Transverse colon (tissue), 4 donors: ENCODE results near the gene WNT5A. TPM values are rescaled to one million over a fixed set of nuclear protein-coding genes. Genes with fewer than 3 reads are reported as not detected.
"Not testable (repeated sequence)": the region's sequence is repeated elsewhere in the genome, so short reads cannot be mapped to it uniquely, and the experiment has no call there.

Experiments used
- DNase-seq: peaks from one replicate; pipeline ENCODE4 v3.0.0-alpha.2; 2019
- H3K27ac ChIP-seq, 4 donors: fragments of 200-600 bp; sonication (generic); 2 replicates each; pipeline ENCODE4 v1.5.1; 2016 to 2018; ENCODE audit warnings: inconsistent platforms in 4 of 4
- H3K27me3 ChIP-seq: fragments of 200-600 bp; sonication (generic); 2 replicates; pipeline ENCODE4 v1.5.1; 2017; ENCODE audit warnings: inconsistent platforms
- H3K36me3 ChIP-seq, 4 donors: fragments of 200-600 bp; sonication (generic); 2 replicates each; pipeline ENCODE4 v1.5.1; 2017 to 2019; ENCODE audit warnings: inconsistent platforms in 4 of 4
- H3K4me1 ChIP-seq, 4 donors: fragments of 200-600 bp; sonication (generic); 2 replicates each; pipeline ENCODE4 v1.5.1; 2017 to 2020; ENCODE audit warnings: inconsistent platforms in 4 of 4
- H3K4me3 ChIP-seq, 4 donors: fragments of 200-600 bp; sonication (generic); 1 replicate in 1 of 4; 2 replicates in 3 of 4; pipeline versions ENCODE4 v1.5.1 to v1.6.1; 2017 to 2019; ENCODE audit warnings: inconsistent platforms in 4 of 4
- H3K9me3 ChIP-seq, 2 donors: fragments of 200-600 bp; sonication (generic); 2 replicates each; pipeline ENCODE4 v1.5.1; 2017 to 2019; ENCODE audit warnings: inconsistent platforms in 2 of 2
- CTCF ChIP-seq, 5 experiments: fragments of 200-600 bp in 3 of 5; fragments of 450-650 bp in 2 of 5; sonication (generic) in 3 of 5; IDR thresholded peaks; 1 replicate in 2 of 5; 2 replicates in 3 of 5; pipeline ENCODE4 v1.5.1; 2016 to 2017; ENCODE audit warnings: antibody characterized with exemption in 5 of 5, inconsistent platforms in 3 of 5, mild to moderate bottlenecking in 2 of 5, moderate library complexity in 1 of 5
- EP300 ChIP-seq: sonication (generic); formaldehyde crosslinking; IDR thresholded peaks from one replicate; pipeline ENCODE4 v1.6.1; 2017; ENCODE audit warnings: antibody characterized with exemption, low read depth
- POLR2A ChIP-seq: fragments of 450-650 bp; IDR thresholded peaks from one replicate; pipeline ENCODE4 v1.6.1; 2016; ENCODE audit warnings: antibody characterized with exemption, mild to moderate bottlenecking, moderate library complexity
- POLR2AphosphoS5 ChIP-seq, 3 donors: sonication (generic); formaldehyde crosslinking; IDR thresholded peaks; one replicate each; pipeline ENCODE4 v1.6.1; 2016; ENCODE audit warnings: antibody characterized with exemption in 3 of 3
- WGBS, 2 donors: methylation state at CpG; one replicate each; pipeline ENCODE4 v1.1.5; 2018; ENCODE audit warnings: low coverage in 1 of 2; 5-methylcytosine and 5-hydroxymethylcytosine counted together
- in situ Hi-C, 4 donors: fragments of 200-750 bp; cut with MboI; loops; one replicate each; pipeline versions ENCODE4 v1.15.0 to v1.15.1; 2017; ENCODE audit warnings: low sequenced_read_pairs in 3 of 4, low pct_ligation_motif_present in 1 of 4, low pct_unique_long_range_greater_than_20kb in 1 of 4
- intact Hi-C: fragments of 100-400 bp; cut with DNase I; formaldehyde crosslinking; loops from one replicate; pipeline ENCODE4 v1.15.1; 2023; ENCODE audit warnings: low total_unique reads
- total RNA-seq, 4 donors: library from RNA; depleted of rRNA; stranded (reverse); fragments of >200 nt; gene quantifications; one replicate each; pipeline ENCODE4 v1.1.0, GENCODE V29; 2016

The WNT5A gene
- total RNA-seq, 4 donors from 2014 or later = 2.6 to 15.9 (median 5.5) TPM

- no peak overlapping the region for H3K4me3 ChIP-seq
- H3K27me3 ChIP-seq = no peaks in the 10 kb centered on the region
- TF ChIP-seq EP300 (no peak), CTCF (IDR thresholded peaks at IDR 0.05) (no peak), POLR2AphosphoS5 (IDR thresholded peaks at IDR 0.05) (no peak), POLR2A (no peak)
- intact Hi-C loops (no loop called here), in situ Hi-C loops (no loop called here)
- no peak for DNase-seq
- WGBS, 2 donors = 66% methylated on average over 4 of the region's 4 CpGs; no CpG with 5 or more reads in 1 of the 2 donors
- H3K4me1 ChIP-seq = no peaks in the 10 kb centered on the region
- H3K9me3 ChIP-seq = no peaks in the 10 kb centered on the region
- H3K27ac ChIP-seq = no peak overlapping the region
- H3K36me3 ChIP-seq = no peaks in the 10 kb centered on the region
Measured at GRCh38 chr3:55505776-55506175, 18.7 kb upstream of the WNT5A start.

- DNase-seq, H3K4me3 ChIP-seq, H3K9me3 ChIP-seq, in situ Hi-C loops, intact Hi-C loops, H3K4me1 ChIP-seq, H3K27ac ChIP-seq, H3K36me3 ChIP-seq, H3K27me3 ChIP-seq: not testable (repeated sequence)
- TF ChIP-seq CTCF (IDR thresholded peaks at IDR 0.05) = peak in 4 of 5 experiments; percentile 31 to 42 (median 34)
- WGBS, 2 donors = 0 to 47% methylated on average over 1 to 6 of the region's 6 CpGs
Measured at GRCh38 chr3:55505102-55505501, 18.0 kb upstream of the WNT5A start.

- Histone ChIP-seq H3K4me1 (no peaks in the 10 kb centered on the region), H3K4me3 (no peak overlapping the region), H3K9me3 (no peaks in the 10 kb centered on the region), H3K27me3 (no peaks in the 10 kb centered on the region), H3K36me3 (no peaks in the 10 kb centered on the region), H3K27ac (no peak overlapping the region)
- TF ChIP-seq EP300 (no peak), CTCF (IDR thresholded peaks at IDR 0.05) (no peak), POLR2AphosphoS5 (IDR thresholded peaks at IDR 0.05) (no peak), POLR2A (no peak)
- no peak for DNase-seq
- 70 to 82% methylated on average over 2 to 3 of the region's 3 CpGs for WGBS, 2 donors
- in situ Hi-C loops (no loop called here), intact Hi-C loops (no loop called here)
Measured at GRCh38 chr3:55501905-55502304, 14.8 kb upstream of the WNT5A start.

DNA sequence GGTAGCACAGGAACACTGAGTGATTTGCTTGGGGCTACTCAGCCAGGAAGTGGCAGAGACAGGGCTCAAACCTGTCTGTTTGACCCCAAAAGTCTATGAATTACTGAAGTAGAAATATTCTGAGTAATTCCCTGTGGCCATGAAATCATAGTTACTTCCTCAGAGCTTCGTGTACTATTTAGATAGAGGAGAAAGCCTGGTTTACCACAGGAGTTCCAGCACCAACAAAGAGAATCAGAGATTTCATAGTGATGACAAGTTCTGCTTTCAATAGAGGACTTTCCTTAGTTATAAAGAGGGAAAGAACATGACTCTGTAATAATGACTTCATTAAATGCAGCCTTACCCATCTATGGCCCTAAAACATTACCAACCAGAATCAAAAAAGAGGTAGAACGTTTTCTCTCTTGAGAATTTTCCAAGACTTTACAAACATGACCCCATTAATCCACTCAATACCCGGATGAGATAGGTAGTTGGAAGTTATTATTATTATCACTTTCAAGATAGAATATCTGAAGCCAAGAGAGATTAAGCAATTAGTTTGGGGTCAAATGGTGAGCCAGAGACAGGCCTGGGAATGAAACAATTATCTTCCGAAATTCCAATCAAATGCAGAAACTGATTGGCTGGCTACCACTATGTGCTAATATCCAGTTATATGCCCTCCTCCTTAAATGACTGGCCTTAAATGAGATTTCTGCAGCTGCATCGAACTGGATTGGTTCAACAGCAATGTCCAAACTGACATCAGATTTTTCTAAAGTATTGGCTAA is 13.6 kb upstream of the WNT5A start:
- WGBS, 2 donors = 74 to 78% methylated on average over 4 to 5 of the region's 5 CpGs
- DNase-seq = no peak

More for the DNA sequence above, 13.6 kb upstream of the WNT5A start:
- H3K36me3 ChIP-seq = no peaks in the 10 kb centered on the region
- H3K4me3 ChIP-seq = no peak overlapping the region
- TF ChIP-seq POLR2AphosphoS5 (IDR thresholded peaks at IDR 0.05) (no peak), POLR2A (no peak), EP300 (no peak), CTCF (IDR thresholded peaks at IDR 0.05) (no peak)
- H3K9me3 ChIP-seq = no peaks in the 10 kb centered on the region
- in situ Hi-C loops = no loop called here
- no peaks in the 10 kb centered on the region for H3K27me3 ChIP-seq
- intact Hi-C loops = no loop called here
- H3K4me1 ChIP-seq = no peaks in the 10 kb centered on the region
- H3K27ac ChIP-seq = no peak overlapping the region
